GM19240 (cell line): ENCODE results near the gene LRRC49.

Experiments
- DNase-seq: peaks from one replicate; pipeline ENCODE4 v3.0.0; 2011; ENCODE audit warnings: low spot score; ENCODE audit not compliant: insufficient read length

Gene LRRC49

DNA sequence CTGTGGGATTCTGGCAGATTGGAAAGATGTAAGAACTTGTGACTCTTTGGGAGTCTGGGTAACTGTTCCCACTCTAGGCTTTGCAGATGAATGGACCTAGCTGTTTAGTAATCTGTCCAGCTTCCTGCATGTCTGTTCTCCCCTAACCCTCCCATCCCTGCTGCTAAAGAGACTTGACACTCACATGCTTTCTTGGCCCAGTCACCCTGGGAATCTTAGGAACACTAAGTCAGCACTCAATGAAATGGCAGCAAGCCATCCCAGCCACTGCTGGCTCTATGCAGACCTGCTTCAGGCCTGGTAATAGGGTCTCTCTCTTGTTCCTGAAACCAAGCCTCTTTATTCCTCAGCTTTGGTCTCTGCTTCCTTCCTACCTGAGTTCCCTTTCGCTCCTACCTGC, 158.9 kb downstream of the LRRC49 start:
- DNase-seq: no peak

DNA sequence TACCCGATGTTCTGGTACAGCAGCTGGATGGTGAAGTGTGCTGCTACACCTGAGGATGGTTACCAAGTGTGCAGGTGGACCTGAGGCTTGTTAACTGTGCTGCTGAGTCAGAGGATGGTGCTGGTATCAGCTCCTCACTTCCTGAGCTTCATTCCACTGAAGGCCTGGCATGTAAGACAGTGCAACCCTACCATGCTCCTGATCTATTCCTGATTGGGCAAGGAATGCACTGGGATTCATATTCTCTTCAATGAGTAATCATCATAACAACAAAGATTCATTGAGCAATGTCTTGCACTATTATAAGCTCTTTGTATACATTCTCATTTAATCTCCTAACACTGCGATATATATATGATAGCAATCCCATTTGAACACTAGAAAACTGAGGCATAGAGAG, 159.7 kb downstream of the LRRC49 start:
- no peak for DNase-seq

GRCh38 chr15:71054286-71054952, 161.8 kb downstream of the LRRC49 start:
- no peak for DNase-seq

DNA sequence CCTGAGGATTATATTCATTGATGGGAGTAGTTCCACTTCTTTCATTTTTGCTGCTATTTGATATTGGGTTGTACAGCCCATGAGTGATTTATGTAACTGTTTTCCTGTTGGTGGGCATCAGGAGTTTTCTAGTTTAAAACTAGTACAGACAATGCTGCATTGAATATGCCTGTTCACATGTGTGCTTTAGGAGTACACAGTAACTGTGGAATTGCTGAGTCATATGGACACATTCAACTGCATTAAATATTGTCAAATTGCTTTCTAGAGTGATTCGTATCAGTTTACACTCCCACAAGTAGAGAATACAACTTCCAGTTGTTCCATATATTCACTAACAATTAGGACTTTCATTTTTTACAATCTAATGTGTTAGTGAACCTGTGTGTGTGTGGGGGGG, 162.8 kb downstream of the LRRC49 start:
- no peak for DNase-seq

DNA sequence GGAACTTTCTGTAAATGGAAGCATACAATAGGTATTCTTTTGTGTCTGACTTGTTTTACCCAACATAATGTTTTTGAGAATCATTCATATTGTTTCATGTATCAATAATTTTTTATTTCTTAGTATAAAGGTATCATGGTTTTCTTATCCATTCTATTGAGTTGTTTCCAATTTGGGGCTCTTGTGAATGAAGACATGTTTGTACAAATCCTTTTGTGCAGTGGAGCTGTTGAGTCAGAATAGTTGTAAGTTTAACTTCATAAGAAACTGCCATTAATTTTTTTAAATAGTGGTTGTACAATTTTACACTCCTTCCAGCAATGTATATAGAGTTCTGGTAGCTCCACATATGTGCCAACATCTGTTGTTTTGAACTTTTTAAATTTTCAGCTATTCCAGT, 163.5 kb downstream of the LRRC49 start:
- no peak for DNase-seq

- no peak for DNase-seq
These were observed 164.5 kb downstream of the LRRC49 start for GRCh38 chr15:71057143-71057542.

DNA sequence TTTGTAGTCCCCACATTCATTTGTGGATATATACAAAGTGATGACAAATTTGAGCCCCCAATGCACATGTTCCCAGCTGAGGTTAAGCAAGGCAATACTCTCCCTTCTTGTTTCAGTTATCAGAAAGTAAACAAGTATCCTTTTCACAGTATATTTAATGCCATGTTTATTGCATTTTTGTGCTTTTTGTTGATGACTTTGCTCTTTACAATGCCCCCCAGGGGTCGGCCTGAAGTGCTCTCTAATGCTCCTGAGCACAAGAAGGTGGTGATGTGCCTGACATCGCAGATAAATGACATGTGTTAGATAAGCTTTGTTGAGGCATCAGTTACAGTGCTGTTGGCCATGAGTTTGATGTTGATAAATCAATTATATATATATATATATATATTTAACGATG, 165.0 kb downstream of the LRRC49 start:
- no peak for DNase-seq

DNA sequence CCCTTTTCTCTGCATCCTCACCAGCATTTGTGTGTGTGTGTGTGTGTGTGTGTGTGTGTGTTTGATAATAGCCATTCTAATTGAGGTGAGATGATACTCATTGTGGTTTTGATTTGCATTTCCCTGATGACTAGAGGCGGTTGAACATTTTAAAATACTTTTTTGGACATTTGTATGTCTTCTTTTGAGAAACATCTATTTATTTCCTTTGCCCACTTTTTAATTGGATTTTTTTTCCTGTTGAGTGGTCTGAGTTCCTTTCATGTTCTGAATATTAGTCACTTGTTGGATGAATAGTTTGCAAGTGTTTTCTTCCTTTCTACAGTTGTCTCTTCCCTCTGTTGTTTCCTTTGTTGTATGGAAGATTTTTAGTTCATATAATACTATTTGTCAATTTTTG, 168.4 kb downstream of the LRRC49 start:
- no peak for DNase-seq

GRCh38 chr15:71066983-71067382, 174.4 kb downstream of the LRRC49 start:
- no peak for DNase-seq

- DNase-seq: no peak
These were observed 177.1 kb downstream of the LRRC49 start for GRCh38 chr15:71069693-71070092.

DNA sequence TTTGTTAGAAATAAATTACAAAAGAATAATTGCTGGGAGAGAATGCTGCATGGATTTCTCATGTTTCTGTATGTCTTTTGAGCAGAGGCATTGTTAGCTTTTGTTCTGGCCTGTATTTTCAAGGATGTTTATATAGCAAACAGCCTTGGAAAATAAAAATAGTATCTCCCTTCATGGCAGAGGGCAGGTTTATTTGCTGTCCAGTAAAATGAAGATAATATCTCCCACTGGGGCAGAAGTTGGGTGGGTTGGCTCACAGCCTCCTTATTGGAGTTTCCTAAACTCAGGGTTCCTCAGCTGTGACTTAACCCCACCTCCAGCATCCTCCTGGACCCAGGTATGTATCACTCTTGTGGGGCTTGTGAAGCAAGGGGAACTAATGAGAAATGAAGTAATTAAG, 178.9 kb downstream of the LRRC49 start:
- DNase-seq: no peak

- DNase-seq: no peak
These were observed 179.8 kb downstream of the LRRC49 start for GRCh38 chr15:71072423-71072822.

DNA sequence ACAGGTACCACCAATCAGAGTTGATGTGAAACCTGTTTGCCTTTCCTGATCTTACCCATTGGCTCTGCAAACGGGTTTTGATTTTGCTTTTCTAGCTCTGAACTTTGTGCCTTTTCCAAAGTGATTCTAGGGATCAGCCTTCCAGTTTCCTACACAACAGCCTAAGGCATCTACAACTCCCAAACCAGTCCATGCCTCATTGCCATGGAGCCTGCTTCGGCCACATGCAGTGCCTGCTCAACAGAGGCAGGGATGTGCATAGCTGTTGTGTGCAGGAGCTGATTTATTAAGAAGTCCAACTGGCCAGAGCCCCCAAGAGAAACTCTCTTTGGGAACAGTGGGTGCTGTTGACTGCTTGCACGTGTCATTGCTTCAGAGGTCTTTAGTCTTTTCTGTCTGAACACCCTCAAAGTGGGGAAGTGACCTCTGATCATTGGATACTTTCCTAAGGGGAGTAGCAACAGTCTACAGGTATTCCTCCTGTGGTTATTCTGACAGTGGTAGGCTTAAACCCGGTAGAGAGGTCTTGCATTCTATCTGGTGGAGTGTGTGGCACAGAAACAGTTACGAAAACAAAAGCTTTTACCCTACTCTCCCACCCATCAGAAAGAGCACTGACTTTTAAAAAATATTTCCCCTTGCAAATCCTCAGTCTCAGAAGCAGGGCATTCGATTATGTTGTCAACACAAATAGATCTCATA, 186.0 kb downstream of the LRRC49 start:
- no peak for DNase-seq

GRCh38 chr15:71079208-71080044, 186.8 kb downstream of the LRRC49 start:
- no peak for DNase-seq

DNA sequence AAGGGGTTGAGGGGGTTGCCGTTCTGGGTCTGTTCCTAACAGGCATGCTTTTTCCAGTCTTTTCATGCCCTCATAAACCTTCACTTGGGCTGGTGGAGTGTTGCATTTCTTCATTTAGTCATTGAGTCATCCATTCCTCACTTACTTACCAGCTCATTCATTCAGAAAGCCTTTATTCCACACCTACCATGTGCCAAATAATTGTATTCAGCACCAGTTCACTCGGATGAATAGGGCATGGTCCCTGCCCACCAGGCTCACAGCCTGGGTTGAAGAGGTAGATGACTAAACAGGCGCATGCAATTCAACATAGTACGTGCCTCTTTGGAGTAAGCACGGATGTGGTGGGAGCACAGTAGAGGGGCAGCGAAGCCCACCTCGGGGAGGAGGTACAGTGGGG, 187.5 kb downstream of the LRRC49 start:
- no peak for DNase-seq

GRCh38 chr15:71080705-71081104, 188.1 kb downstream of the LRRC49 start:
- no peak for DNase-seq

- DNase-seq: no peak
These were observed 190.2 kb downstream of the LRRC49 start for GRCh38 chr15:71082803-71083202.

GRCh38 chr15:71083349-71083748, 190.7 kb downstream of the LRRC49 start:
- DNase-seq: no peak

DNA sequence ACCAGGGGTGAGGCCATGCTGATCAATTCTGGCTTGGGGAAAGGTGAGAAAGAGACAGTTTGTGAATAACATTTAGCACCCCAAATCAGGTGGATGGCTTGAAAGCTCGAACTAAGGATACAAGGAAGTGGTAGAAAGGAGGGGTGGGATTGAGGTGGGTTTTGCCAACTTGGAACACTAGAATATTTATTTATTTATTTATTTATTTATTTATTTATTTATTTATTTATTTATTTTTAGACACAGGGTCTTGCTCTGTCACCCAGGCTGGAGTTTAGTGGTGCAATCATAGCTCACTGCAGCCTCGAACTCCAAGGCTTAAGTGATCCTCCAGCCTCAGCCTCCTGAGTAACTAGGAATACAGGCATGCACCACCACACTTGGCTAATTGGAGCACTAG, 191.6 kb downstream of the LRRC49 start:
- no peak for DNase-seq

DNA sequence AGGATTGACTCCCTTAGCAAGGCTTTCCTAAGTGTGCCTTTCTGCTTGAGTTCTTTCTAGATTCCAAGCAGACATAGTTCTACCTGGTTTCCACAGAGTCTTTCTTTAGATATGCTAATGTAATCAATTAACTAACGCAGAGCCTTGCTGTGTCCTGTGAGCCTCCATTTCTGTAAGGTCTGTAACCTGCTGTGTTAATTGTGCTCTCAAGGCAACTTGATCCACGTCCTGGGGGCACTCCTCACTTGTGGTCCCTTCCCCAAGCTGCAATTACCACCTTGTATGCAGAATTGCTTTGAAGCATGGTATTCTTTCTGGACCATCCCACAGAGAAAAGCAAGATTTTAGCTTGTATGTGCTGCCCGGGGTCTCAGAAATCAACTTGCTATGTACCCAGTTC, 193.2 kb downstream of the LRRC49 start:
- no peak for DNase-seq

DNA sequence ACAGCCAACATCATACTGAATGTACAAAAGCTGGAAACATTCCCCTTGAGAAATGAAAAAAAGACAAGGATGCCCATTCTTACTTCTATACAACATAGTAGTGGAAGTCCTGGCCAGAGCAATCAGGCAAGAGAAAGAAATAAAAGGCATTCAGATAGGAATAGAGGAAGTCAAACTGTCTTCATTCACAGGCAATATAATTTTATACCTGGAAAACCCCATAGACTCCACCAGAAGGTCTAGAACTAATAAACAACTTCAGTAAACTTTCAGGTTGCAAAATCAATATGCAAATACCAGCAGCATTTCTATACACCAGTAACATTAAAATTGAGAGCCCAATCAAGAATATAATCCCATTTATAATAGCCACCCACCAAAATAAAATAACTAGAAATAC, 195.5 kb downstream of the LRRC49 start:
- no peak for DNase-seq

DNA sequence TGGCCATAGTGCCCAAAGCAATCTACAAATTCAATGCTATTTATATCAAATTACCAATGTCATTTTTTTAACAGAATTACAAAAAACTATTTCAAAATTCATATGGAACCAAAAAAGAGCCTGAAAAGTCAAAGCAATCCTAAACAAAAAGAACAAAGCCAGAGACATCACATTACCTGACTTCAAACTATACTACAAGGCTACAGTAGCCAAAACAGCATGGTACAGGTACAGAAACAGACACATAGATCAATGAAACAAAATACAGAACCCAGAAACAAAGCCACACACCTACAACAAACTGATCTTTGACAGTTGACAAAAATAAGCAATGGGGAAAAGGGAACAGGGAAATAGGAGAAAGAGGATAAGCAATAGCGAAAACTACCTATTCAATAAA, 196.1 kb downstream of the LRRC49 start:
- no peak for DNase-seq
